ENCODE results near the gene CD151.

The CD151 gene

GRCh38 chr11:871472-871871 lies 38.7 kb downstream of the CD151 start:
- DNase-seq (ENCODE audit: low read depth, low spot score): no peak

- DNase-seq (ENCODE audit: low read depth, low spot score): no peak
These were observed 40.0 kb downstream of the CD151 start for GRCh38 chr11:872799-873198.

GRCh38 chr11:873706-874105 lies 41.0 kb downstream of the CD151 start:
- DNase-seq (ENCODE audit: low read depth, low spot score): no peak

GRCh38 chr11:875203-875602 lies 42.5 kb downstream of the CD151 start:
- DNase-seq (ENCODE audit: low read depth, low spot score): no peak

- DNase-seq (ENCODE audit: low read depth, low spot score): no peak
These were observed 43.1 kb downstream of the CD151 start for GRCh38 chr11:875769-876301.

- no peak for DNase-seq (ENCODE audit: low read depth, low spot score)
These were observed 43.8 kb downstream of the CD151 start for GRCh38 chr11:876545-876944.

- peak; percentile 64 for DNase-seq (ENCODE audit: low read depth, low spot score)
These were observed 44.8 kb downstream of the CD151 start for GRCh38 chr11:877565-877964.

- DNase-seq (ENCODE audit: low read depth, low spot score): no peak
These were observed 47.7 kb downstream of the CD151 start for GRCh38 chr11:880447-880846.

- DNase-seq (ENCODE audit: low read depth, low spot score): no peak
These were observed 49.8 kb downstream of the CD151 start for GRCh38 chr11:882596-882995.

GRCh38 chr11:883527-883926 lies 50.8 kb downstream of the CD151 start:
- no peak for DNase-seq (ENCODE audit: low read depth, low spot score)

- DNase-seq (ENCODE audit: low read depth, low spot score): no peak
These were observed 51.9 kb downstream of the CD151 start for GRCh38 chr11:884578-885070.

- DNase-seq (ENCODE audit: low read depth, low spot score): no peak
These were observed 53.8 kb downstream of the CD151 start for GRCh38 chr11:886568-886967.

GRCh38 chr11:887589-887988 lies 54.8 kb downstream of the CD151 start:
- no peak for DNase-seq (ENCODE audit: low read depth, low spot score)
